ENCODE measurements around the gene PDZRN4. TPM values are rescaled to one million over a fixed set of nuclear protein-coding genes. Genes with fewer than 3 reads are reported as not detected.

Gene PDZRN4
- total RNA-seq, 2 donors from 2014 or later: 26.8 to 32.9 TPM

GRCh38 chr12:41333974-41334373, 145.9 kb downstream of the PDZRN4 start:
- no peak for DNase-seq (ENCODE audit: low spot score)
- intact Hi-C loops (cut with DNase I): no loop called here

GRCh38 chr12:41334390-41334789, 146.3 kb downstream of the PDZRN4 start:
- intact Hi-C loops (cut with DNase I): no loop called here
- no peak for DNase-seq (ENCODE audit: low spot score)

- intact Hi-C loops (cut with DNase I): no loop called here
- no peak for DNase-seq (ENCODE audit: low spot score)
Measured at GRCh38 chr12:41336041-41336549, 148.0 kb downstream of the PDZRN4 start.

- intact Hi-C loops (cut with DNase I): no loop called here
- no peak for DNase-seq (ENCODE audit: low spot score)
Measured at GRCh38 chr12:41339784-41340183, 151.7 kb downstream of the PDZRN4 start.

- intact Hi-C loops (cut with DNase I): no loop called here
- DNase-seq (ENCODE audit: low spot score): no peak
Measured at GRCh38 chr12:41344776-41345470, 156.8 kb downstream of the PDZRN4 start.

- DNase-seq (ENCODE audit: low spot score): no peak
- intact Hi-C loops (cut with DNase I): no loop called here
Measured at GRCh38 chr12:41348198-41348597, 160.1 kb downstream of the PDZRN4 start.

GRCh38 chr12:41356181-41356580, 168.1 kb downstream of the PDZRN4 start:
- no peak for DNase-seq (ENCODE audit: low spot score)
- intact Hi-C loops (cut with DNase I): no loop called here

GRCh38 chr12:41361738-41362137, 173.6 kb downstream of the PDZRN4 start:
- intact Hi-C loops (cut with DNase I): loop anchor here in 1 of 2 donors (10.0 kb wide), 1 partner anchor 347 kb away; no protein-coding TSS in a partner anchor
- DNase-seq (ENCODE audit: low spot score): no peak

GRCh38 chr12:41362510-41362909, 174.4 kb downstream of the PDZRN4 start:
- no peak for DNase-seq (ENCODE audit: low spot score)
- intact Hi-C loops (cut with DNase I): loop anchor here in 1 of 2 donors (10.0 kb wide), 1 partner anchor 348 kb away; no protein-coding TSS in a partner anchor

- intact Hi-C loops (cut with DNase I): loop anchor here in 1 of 2 donors (10.0 kb wide), 1 partner anchor 348 kb away; no protein-coding TSS in a partner anchor
- no peak for DNase-seq (ENCODE audit: low spot score)
Measured at GRCh38 chr12:41362931-41363330, 174.8 kb downstream of the PDZRN4 start.

GRCh38 chr12:41364211-41364610, 176.1 kb downstream of the PDZRN4 start:
- intact Hi-C loops (cut with DNase I): loop anchor here in 1 of 2 donors (10.0 kb wide), 1 partner anchor 349 kb away; no protein-coding TSS in a partner anchor
- DNase-seq (ENCODE audit: low spot score): no peak

GRCh38 chr12:41365653-41366171, 177.6 kb downstream of the PDZRN4 start:
- intact Hi-C loops (cut with DNase I): loop anchor here in 1 of 2 donors (10.0 kb wide), 1 partner anchor 351 kb away; no protein-coding TSS in a partner anchor
- DNase-seq (ENCODE audit: low spot score): no peak

- no peak for DNase-seq (ENCODE audit: low spot score)
- intact Hi-C loops (cut with DNase I): loop anchor here in 1 of 2 donors (10.0 kb wide), 1 partner anchor 353 kb away; no protein-coding TSS in a partner anchor
Measured at GRCh38 chr12:41367726-41368405, 179.7 kb downstream of the PDZRN4 start.

GRCh38 chr12:41380878-41381277, 192.8 kb downstream of the PDZRN4 start:
- intact Hi-C loops (cut with DNase I): no loop called here
- DNase-seq (ENCODE audit: low spot score): no peak

GRCh38 chr12:41402801-41403200, 214.7 kb downstream of the PDZRN4 start:
- no peak for DNase-seq (ENCODE audit: low spot score)
- intact Hi-C loops (cut with DNase I): no loop called here

- intact Hi-C loops (cut with DNase I): no loop called here
- DNase-seq (ENCODE audit: low spot score): no peak
Measured at GRCh38 chr12:41407232-41407799, 219.2 kb downstream of the PDZRN4 start.

- intact Hi-C loops (cut with DNase I): no loop called here
- DNase-seq (ENCODE audit: low spot score): no peak
Measured at GRCh38 chr12:41409628-41410027, 221.5 kb downstream of the PDZRN4 start.

- DNase-seq (ENCODE audit: low spot score): no peak
- intact Hi-C loops (cut with DNase I): no loop called here
Measured at GRCh38 chr12:41418586-41418985, 230.5 kb downstream of the PDZRN4 start.

GRCh38 chr12:41419131-41419893, 231.2 kb downstream of the PDZRN4 start:
- intact Hi-C loops (cut with DNase I): no loop called here

More at GRCh38 chr12:41419131-41419893, 231.2 kb downstream of the PDZRN4 start:
- DNase-seq (ENCODE audit: low spot score): no peak

All from posterior vena cava (tissue), 2 donors.